ENCODE results near the gene RPL32.
"Not testable (repeated sequence)": the region's sequence is repeated elsewhere in the genome, so short reads cannot be mapped to it uniquely, and the experiment has no call there.

The RPL32 gene

DNA sequence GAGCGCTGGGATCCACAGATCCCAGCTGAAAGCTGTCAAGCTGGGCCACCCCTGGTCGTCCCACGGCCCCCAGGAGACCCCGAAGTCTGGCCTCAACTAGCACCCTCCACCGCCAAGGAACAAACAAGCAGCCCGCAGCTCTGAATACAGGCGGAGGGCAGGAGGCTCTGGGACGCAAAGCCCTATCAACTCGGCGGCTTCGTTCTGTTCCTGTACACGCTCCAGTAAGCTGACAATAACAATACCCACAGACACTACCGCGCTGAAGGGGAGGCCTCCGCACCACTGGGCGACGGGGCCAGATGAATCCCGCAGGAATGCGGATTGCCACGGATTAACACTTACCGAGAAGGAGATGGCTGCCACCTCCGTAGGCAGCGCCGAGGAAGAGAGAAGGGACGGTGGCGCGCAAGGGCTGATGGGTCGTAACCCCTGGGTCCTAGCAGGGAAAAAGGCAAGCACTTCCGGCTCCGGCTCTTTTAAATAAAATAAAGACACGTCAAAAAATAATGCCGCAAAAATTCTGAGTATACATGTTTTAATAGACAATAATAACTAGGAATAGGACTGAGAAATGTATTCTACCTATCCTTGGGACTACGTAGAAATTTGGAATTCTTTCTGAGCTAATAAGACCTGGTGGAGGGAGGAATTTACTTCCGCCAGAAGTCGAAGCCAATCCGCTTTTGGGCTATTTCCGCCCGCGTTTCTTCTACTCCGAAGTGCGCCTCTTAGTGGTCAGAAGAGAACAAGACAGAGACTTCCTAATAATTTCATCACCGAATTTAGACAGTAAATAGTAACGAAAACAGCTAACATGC, at the start of gene RPL32:
Gene RPL32 (minus strand): TSS at position 417 of the 821 bp plus-strand sequence. CDS start 1,328 bp downstream, outside the sequence.
- DNase-seq (ENCODE audit: low read depth): peak; percentile 88

DNA sequence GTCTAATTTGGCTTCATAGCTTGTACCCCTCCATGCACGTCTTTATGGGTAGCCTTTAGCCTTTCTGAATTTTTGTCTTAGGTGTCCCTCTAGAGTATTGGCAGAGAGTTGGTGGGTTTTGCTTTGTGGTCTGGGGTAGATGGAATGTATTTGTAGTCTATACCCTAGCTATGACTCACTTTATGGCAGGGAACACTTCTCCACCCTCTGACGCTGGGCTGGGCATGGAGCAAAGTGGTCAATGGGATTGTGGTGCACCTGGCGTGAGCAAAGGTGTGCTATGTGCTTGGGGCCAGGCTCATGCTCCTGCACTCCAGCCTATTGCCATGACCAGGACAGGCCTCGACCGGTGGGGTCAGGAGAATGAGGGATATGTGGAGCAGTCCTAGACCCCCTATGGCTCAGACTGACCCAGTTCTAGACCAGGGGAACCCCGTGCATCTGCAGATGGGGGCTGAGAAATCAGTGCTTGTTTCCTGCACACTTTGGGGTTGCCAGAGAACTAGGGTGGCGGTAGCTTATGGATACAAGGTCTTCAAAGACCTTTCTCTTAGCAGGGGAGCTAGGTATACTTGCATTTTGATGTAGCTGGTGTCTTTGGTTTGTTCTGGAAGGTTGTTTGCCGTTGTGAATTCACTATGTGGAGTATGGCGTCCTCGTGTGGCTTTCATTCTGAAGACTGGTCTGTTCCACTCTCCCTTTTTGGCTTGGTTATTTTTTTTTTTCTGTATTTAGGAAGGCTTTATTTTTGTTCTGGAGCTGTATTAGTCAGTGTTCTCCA, 49.4 kb upstream of the RPL32 start:
- DNase-seq (ENCODE audit: low read depth): no peak

DNA sequence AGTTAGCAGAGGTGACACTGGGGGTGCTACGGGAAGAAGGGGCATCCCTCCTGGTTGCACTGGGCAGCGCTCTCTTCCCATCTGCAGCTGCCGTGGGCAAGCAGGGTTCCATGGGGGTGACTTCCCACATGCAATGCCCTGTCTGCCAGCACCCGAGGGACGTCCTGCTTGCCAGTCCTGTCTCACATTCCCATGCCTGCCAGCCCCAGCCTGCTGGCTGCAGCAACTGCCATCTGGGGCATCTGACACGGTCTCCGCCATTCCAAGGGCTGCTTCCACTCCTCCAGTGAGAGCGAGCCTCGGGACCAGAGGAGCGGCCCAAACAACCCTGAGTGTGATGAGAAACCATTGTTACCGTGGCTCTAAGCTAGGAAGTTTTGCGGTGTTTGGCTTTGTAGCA, 45.4 kb upstream of the RPL32 start:
- no peak for DNase-seq (ENCODE audit: low read depth)

DNA sequence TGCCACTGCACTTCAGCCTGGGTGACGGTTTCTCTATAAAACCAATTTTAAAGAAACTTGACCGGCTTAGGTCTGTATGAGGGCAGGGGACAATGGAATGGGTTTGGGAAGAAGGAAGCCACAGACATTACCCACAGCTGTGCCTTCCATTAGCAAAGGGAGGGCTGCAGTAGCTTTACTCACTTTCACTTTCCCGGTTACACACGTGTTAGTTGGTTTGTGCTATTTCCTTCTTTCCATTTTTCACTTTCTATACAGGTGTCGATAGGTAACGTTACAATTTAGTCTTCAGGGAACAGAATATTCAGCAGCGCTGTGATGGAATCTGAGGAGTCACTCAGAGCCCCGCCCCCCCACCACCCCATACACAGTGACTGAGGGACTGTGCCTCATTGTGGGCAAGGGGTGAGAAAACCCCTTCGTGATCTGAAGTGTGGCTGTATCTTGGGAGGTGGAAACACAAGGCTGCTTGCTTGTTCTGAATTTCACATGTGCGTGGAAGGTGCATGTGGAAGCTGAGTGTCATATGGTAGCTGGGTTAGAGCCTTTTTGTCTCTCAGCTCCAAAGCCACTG, 44.8 kb upstream of the RPL32 start:
- DNase-seq (ENCODE audit: low read depth): no peak

DNA sequence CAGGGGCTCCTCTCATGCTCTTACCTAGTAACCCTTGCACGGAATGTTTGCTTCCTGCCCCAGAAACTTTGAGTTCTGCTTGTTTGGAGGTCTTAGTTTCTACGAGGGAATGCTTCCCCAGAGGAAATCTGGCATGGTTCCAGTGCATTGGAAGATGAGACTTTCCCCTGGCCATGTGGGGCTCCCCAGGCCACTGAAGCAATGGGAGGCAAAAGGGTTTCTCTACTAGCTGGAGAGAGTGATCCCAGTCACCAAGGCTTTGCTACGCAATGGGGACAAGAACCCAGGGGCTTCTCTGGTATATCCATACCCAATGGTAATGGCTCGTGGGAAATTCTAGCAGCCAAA, 44.2 kb upstream of the RPL32 start:
- DNase-seq (ENCODE audit: low read depth): no peak

DNA sequence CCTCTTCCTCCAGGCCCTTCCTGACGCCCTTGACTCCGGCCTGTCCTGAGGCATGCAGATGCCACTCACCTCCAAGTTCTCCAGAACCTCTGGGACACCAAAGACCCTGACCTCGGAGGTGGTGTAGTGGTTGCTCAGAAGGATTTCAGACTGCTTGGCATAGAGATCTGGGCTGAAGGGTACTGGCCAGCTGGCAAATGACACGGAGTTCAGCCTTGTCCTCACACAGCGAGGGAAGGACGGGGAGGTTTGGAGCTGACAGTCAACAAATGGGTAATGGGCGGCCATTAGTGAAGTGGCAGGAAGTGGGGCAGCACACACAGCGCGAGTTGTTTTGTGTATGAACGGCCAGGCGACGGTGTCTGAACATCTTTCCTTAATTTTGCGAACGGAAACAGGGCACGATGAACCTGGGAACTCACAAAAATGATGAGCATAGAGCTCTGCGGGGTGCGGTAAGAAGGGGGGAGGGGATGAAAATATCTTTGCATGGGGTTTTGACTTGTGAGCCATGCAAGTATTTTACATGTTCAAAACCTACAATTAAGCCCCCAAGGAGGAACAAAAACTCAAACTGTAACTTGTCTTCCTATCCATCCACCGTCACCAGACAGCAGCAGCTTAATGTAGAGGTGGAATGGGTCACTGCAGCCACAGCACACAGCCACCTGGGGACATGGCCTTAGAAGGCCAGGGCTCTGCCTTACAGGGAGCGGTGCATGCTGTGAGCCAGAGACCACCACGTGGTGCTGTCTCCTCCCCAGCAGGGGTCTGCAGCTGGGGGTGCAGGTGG, 43.6 kb upstream of the RPL32 start:
- no peak for DNase-seq (ENCODE audit: low read depth)

DNA sequence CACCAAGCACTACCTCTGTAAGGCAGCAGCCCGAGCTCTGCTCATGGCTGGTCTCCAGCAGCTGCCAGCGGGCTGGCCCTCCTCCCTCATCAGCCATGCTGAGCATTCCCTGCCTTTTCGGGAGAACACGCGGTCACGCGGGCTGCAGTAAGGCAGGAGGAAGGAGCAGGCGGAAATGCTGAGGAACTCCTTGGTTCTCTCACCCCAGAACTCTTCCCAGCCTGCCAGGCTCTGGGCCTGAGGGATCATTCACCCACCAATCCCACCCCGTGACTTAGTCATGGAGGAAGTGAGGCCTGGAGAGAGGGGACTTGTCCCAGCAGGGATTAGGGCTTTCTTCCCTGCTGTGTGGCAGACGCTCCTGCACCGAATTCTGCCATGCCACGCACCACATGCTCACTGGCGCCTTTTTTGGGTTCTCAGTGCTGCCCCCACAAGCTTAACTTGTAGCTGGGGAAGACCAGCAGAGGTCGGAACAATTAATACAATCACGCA, 42.9 kb upstream of the RPL32 start:
- DNase-seq (ENCODE audit: low read depth): no peak

DNA sequence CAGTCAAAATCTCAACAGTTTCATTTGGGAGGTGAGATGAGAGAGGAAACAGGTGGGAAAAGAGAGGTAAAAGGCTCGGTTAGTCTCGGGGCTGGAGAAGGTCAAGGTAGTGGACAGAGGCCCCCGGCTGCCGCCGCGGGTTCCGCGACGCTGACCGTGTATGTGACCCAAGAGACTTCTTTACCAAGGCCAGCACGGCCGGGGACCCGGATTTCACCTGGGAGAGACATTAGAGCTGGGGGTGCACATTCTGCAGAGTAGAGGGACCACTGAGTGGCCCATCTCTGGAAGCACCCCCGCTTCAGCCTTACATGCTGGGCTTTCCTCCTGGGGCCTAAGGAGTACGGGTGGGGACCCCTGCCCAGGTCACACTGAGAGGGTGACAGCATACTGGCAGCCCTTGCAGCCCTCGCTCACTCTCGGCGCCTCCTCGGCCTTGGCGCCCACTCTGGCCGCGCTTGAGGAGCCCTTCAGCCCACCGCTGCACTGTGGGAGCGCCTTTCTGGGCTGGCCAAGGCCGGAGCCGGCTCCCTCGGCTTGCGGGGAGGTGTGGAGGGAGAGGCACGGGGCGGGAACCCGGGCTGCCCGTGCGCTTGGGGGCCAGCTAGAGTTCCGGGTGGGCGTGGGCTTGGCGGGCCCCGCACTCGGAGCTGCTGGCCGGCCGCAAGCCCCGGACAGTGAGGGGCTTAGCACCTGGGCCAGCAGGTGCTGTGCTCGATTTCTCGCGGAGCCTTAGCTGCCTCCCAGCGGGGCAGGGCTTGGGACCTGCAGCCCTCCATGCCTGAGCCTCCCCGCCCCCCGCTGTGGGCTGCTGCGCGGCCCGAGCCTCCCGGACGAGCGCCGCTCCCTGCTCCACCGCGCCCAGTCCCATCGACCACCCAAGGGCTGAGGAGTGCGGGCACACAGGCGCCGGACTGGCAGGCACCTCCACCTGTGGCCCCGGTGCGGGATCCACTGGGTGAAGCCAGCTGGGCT, 41.3 kb upstream of the RPL32 start:
- DNase-seq (ENCODE audit: low read depth): no peak

DNA sequence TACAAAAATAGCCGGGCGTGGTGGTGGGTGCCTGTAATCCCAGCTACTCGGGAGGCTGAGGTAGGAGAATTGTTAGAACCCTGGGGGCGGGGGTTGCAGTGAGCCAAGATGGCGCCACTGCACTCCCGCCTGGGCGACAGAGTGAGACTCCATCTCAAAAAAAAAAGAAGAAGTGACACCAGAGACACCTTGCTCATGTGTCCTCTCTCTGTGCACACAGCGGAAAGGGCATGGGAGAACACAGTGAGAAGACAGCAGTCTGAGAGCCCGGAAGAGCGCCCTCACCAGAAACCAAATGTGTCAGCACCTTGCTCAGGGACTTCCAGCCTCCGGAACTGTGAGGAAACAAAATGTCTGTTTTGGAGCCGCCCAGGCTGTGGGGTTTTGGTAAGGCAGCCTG, 40.5 kb upstream of the RPL32 start:
- DNase-seq (ENCODE audit: low read depth): not testable (repeated sequence)

DNA sequence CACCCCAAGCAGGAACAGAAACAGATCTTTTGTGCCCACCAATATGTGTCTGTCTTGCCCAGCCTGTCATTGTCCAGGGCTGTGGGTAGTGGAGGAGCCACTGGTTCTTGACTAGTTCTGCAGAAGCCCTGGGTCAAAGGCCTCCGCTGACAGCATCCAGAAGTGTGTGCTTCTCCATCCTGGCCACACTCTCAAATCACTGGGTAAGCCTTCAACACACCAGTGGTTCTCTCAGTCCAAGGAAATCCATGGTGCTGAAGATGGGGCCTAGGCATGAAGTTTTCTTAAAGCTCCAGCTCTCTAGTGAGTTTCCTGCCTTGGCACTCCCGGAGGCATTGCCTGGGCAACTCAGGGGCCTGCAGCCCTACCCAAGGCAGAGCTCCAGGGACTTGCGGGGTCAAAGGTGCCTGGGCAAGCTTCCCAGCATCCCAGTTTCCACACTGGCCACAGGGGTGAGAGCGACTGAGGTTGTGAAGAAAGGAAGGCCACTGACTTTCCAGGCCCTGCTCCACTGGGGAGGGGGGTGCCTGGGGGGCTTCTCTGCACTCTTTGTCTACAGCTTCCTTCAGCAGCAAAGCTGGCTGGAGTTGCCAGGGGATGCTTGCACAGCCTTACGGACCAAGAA, 37.9 kb upstream of the RPL32 start:
- DNase-seq (ENCODE audit: low read depth): no peak

DNA sequence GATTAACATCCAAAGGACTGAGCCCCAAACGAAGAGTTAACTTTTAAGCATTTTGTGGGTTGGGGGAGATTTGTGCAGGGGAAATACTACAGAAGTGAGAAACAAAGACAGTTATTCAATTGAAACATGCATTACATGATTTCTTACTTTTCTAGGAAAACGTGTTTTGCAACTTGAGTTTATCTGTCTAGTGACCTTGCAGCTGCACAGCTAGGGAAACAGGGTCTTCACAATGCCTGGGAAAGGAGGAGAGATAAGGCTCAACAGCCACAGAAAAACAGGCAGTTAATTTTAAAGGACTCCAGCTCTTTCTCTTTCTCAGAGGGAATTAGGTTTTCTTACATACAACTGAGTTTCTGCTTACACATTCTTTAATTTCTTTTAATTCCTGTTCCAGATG, 37.4 kb upstream of the RPL32 start:
- not testable (repeated sequence) for DNase-seq (ENCODE audit: low read depth)

DNA sequence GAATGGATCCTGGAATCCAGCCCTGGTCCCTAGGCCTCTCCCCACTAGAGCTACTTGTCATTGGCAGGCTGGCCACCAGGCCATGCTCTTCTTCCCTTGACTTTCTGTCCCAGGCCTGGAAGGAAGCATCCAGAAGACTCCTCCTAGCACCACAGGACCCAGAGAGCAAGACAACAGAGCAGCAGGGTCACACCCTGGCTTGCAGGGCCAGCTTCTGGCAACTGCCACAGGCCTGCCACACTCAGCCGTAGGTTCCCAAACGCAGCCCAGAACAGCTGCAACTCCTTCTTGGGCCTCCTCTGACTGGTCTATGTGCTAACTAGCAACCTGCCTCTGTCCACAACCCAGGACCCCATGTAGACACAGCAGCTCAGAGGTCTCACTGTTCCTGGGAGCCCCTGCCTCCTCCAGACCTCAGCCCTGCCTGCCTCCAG, 36.8 kb upstream of the RPL32 start:
- no peak for DNase-seq (ENCODE audit: low read depth)

DNA sequence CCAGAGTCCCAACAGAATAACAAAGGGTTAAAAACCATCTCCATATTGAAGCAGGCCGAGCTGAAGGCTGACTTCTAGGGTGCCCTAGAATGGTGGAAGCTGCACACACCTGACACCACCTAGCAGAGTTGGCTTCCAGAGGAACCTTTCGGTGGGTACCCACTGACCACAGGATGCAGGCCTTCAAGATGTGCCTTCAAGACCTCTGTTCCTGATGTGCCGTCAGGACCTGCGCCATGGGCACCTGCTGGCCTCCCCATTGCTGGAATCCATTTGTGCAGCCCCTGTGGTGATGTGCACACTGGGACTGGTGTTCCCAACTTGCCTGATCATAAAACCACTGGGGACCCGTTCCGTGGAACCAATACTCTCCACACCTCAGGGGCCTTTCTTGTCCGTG, 35.7 kb upstream of the RPL32 start:
- no peak for DNase-seq (ENCODE audit: low read depth)

DNA sequence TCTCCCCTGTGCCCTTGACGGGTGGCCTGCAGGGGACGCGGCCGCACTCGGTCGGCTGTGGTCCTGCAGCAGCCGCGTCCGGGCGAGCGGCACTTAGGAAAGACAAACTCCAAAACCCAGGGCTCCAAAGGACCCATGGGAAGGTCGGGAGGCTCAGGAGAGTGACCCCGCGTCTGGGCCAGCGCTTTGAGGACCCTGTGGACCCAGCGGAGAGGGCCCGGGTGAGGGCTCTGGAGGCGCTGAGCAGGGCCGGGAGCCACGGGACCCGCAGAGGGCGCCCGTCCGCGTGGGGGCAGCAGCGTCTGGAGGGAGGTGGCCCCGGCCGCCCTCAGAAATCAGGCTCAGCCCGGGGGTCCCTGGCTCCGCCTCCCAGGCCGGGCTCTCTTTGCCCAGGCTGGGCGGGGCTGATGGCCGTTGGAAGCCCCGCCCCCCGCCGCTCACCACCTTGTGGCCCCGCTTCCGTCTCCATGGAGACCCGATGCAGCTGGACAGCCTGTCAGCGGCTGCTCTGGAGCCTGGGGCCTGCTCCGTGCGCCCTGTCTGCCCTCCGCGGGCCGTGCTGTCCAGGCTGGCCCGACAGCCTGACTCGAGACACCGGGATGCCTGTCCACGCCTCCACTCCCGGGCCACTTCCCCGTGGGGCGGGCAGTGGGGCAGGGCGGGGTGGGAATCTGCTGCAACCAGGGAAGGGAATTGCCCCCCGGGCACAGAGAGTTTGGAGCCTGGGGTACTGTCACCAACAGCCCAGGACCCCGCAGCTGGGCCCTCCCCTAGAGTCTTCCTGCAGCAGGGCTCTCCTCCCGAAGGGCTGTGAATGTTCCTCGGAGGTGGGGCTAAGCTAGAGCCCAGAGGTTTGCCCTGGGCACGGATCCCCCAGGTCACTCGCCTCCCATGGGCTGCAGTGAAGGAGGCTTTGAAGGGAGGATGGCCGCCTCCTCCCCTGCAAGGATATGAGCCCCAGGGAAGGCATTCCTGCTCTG, 34.8 kb upstream of the RPL32 start:
- no peak for DNase-seq (ENCODE audit: low read depth)

DNA sequence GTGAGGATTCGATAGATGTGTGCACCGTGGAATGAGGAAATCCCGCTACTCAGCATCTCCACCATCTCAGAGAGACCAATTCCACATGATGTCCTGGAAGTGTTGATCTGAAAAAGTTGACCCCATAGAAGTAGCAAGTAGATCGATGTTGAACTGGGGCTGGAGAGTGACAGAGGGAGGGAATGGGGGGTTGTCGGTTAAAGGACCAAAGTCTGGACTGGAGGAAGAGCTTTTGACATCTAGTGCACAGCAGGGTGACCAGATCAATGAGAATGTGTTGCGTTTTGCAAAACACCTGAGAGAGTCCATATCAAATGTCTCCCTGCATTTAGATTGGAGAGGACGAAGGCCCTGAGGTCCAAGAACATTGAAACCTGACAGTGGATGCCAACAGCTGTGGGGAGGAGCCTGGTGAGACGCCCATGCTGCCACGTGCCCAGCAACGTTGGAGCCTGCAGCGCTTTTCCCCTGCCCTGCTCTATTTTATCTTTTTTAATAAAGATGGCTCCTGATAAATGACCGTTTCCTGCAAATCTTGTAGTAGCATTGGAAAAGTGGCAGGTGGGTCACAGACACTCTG, 30.1 kb upstream of the RPL32 start:
- DNase-seq (ENCODE audit: low read depth): no peak

DNA sequence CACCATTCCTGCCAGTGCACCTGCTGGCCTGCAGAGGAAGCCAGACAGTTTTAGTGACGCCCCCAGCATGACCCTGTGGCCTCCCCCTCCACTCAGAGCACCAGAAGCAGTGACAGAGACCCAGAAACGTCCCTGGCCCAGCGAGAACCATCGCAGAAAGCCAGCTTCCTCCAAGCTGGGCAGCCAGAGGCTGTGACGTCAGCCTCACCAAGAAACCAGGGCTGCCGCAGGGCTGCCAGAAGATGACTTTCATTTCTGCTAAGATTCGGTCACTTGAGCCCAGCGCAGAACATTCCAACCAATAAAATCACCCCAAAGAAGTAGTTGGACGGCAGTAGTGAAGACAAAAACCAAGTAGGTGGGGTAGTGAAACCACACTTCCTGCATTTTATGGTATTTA, 29.6 kb upstream of the RPL32 start:
- no peak for DNase-seq (ENCODE audit: low read depth)

DNA sequence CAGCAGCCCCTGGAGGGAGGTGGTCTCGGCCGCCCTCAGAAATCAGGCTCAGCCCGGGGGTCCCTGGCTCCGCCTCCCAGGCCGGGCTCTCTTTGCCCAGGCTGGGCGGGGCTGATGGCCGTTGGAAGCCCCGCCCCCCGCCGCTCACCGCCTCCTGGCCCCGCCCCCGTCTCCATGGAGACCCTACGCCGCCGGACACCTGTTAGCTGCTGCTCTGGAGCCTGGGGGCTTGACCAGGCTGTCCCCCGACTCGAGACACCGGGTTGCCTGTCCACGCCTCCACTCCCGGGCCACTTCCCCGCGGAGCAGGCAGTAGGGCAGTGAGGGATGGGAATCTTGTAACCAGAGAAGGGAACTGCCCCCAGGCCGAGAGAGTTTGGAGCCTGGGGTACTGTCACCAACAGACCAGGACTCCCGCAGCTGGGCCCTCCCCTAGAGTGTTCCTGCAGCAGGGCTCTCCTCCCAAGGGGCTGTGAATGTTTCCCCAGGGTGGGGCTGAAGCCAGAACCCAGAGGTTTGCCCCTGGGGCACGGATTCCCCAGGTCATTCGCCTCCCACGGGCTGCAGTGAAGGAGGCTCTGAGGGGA, 27.8 kb upstream of the RPL32 start:
- DNase-seq (ENCODE audit: low read depth): no peak

Measured in CMK (cell line).